WI38 (cell line): ENCODE measurements around the gene FOXL3.

Experiments
- H3K4me3 ChIP-seq: 2 replicates; pipeline ENCODE4 v1.5.1; 2011; ENCODE audit warnings: low read depth, mild to moderate bottlenecking, control low read depth, low read length
- CTCF ChIP-seq: IDR thresholded peaks from 2 replicates; pipeline ENCODE4 v1.5.1; 2012; ENCODE audit warnings: low read depth, mild to moderate bottlenecking, control low read depth, low read length

FOXL3 gene

GRCh38 chr7:252216-252965, 37.6 kb upstream of the FOXL3 start:
- H3K4me3 ChIP-seq, result no peak overlapping the region
- no peak for TF ChIP-seq CTCF

GRCh38 chr7:252981-253380, 37.0 kb upstream of the FOXL3 start:
- no peak for TF ChIP-seq CTCF
- no peak overlapping the region for H3K4me3 ChIP-seq

- TF ChIP-seq CTCF, result no peak
- H3K4me3 ChIP-seq, result no peak overlapping the region
These were observed 36.2 kb upstream of the FOXL3 start for GRCh38 chr7:253581-254336.

GRCh38 chr7:254337-255037, 35.5 kb upstream of the FOXL3 start:
- no peak for TF ChIP-seq CTCF
- H3K4me3 ChIP-seq, result no peak overlapping the region

- H3K4me3 ChIP-seq, result no peak overlapping the region
- TF ChIP-seq CTCF, result no peak
These were observed 34.9 kb upstream of the FOXL3 start for GRCh38 chr7:255038-255435.

DNA sequence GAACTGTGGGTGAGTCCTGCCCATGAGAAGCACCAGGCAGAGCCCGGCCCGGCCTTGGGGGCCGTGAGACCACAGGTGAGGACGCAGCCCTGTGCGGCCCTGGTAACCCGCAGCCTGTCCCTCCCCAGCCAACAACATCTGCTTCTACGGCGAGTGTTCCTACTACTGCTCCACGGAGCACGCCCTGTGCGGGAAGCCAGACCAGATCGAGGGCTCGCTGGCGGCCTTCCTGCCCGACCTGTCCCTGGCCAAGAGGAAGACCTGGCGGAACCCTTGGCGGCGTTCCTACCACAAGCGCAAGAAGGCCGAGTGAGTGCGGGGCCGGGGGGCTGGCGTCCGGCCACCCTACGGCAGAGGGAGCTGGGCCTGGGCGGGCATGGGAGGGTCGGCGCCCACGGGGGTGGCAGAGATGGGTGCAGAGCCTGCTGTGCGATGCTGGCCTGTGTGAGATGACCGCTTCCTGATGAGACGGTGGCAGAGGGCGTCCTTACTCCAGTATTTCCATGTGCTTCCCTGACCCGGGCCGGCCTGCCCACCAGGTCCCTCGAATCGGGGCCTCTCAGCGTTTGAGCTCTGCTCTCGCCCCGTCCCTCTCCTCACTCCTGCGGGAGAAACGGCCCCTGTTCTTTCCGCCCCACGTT, 34.1 kb upstream of the FOXL3 start:
- no peak overlapping the region for H3K4me3 ChIP-seq
- TF ChIP-seq CTCF, result no peak
